GM21381 (cell line): ENCODE data around the gene PIGP.
"Not testable (repeated sequence)": the region's sequence is repeated elsewhere in the genome, so short reads cannot be mapped to it uniquely, and the experiment has no call there.

Experiments used
- ATAC-seq: cut with Tn5 transposase; IDR thresholded peaks from one replicate; pipeline ENCODE4 v1.9.1; 2021; ENCODE audit warnings: mild to moderate bottlenecking, moderate library complexity; ENCODE audit not compliant: unreplicated experiment

PIGP gene

GRCh38 chr21:37045149-37045548 is 27.7 kb downstream of the PIGP start:
- no peak for ATAC-seq

DNA sequence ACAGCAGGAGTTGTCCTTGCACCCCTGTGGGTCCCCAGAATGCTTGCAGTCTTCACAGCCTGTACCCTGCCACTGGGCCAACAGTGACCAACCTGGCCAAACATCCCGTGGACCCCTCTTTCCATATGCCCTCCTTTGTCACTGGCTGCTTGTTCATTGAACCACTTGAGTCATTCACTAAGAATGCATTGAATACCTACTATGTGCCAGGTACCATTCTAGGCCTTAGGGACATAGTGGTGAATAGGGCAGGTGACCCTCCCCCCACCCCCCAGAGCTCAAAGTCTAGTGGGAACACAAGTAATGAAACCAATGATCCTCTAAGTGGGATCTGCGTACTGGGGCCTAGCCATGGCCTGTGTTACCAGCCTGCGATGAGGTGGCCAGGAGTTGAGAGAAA is 28.2 kb downstream of the PIGP start:
- ATAC-seq = no peak

DNA sequence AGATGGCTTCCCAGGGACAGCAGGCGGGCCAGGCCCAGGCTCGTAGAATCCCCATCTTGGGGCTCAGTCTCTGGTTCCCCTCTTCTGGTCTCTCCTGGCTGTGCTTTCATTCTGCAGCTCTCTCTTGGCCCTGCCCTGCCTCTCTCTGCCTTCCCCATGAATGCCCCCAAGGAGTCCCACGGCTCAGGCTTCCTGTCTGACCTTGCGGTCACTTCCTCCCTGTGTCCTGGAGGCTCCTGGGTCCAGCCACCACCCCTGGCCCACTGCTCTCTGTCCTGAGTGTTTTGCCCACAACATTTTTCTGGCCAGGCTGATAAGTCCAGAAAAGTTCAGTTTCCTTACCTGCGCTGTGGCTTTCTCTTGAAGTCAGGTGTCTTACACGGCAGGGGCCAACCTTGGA is 29.1 kb downstream of the PIGP start:
- ATAC-seq = no peak

GRCh38 chr21:37041706-37042271 is 31.1 kb downstream of the PIGP start:
- no peak for ATAC-seq

GRCh38 chr21:37040212-37040611 is 32.7 kb downstream of the PIGP start:
- no peak for ATAC-seq

DNA sequence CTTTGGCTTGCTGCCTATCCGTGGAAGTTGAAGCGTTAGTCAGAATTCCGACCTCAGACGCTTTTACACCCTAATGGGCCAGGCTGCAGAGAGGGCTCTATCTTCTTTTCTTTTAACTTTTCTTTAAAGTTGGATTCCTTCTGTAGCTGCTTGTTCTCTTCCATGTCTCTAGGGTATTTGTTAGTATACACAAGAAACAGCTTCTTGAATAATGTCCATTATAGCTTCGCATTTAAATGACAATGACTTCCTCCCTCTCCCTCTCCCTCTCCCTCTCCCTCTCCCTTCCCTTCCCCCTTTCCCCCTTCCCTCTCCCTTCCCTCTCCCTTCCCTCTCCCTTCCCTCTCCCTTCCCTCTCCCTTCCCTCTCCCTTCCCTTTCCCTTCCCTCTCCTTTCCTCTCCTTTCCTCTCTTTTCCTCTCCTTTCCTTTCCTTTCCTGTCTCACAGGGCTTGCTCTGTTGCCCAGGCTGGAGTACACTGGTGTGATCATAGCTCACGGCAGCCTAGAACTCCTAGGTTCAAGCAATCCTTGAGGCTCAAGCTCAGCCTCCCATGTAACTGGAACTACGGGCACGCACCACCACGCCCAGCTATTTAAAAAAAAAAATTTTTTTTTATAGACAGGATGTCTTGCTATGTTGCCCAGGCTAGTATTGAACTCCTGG is 33.3 kb downstream of the PIGP start:
- no peak for ATAC-seq

DNA sequence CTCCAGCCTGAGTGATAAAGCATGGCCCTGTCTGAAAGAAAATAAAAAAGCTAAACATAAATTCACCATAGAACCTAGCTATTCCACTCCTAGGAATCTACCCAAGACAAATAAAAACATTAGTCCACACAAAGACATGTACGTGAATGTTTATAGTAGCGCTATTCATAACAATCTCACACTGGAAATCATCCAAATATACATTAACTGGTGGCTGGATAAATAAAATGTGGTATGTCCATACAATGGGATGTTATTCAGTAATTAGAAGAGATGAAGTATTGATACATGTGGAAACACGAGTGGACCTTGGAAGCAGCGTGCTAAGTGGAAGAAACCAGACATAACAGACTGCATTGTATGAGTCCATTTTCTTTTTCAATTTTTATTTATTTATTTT is 36.7 kb downstream of the PIGP start:
- ATAC-seq = no peak

DNA sequence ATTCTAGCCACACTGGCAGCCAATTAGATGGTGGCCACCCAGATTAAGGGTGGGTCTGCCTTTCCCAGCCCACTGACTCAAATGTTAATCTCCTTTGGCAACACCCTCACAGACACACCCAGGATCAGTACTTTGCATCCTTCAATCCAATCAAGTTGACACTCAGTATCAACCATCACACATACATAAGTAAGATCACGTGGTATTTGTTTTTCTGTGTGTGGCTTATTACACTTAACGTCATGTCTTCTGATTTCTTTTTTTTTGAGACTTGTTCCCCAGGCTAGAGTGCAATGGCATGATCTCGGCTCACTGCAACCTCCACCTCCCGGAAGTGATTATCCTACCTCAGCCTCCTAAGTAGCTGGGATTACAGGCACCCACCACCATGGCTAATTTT is 38.5 kb downstream of the PIGP start:
- not testable (repeated sequence) for ATAC-seq

GRCh38 chr21:37032877-37033471 is 39.9 kb downstream of the PIGP start:
- ATAC-seq = no peak

GRCh38 chr21:37032293-37032692 is 40.6 kb downstream of the PIGP start:
- ATAC-seq = no peak

- no peak for ATAC-seq
These were observed 42.0 kb downstream of the PIGP start for GRCh38 chr21:37030864-37031263.

DNA sequence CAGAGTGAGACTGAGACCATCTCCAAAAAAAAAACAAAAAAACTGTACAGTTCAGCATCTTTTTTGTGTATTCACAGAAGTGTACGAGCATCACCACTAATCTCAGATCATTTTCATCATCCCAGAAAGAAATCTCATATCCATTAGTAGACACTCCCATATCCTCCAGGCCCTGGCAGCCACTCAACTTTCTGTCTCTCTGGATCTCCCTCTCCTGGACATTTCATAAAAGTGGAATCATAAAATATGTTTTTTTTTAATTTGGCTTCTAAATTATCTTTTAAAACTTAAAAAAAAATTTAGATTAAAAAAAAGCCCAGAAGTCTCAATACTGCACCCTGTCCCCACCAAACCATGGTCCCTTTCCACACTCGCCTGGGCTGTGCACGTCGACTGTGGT is 44.3 kb downstream of the PIGP start:
- ATAC-seq = no peak

- ATAC-seq = no peak
These were observed 46.4 kb downstream of the PIGP start for GRCh38 chr21:37026499-37026898.

DNA sequence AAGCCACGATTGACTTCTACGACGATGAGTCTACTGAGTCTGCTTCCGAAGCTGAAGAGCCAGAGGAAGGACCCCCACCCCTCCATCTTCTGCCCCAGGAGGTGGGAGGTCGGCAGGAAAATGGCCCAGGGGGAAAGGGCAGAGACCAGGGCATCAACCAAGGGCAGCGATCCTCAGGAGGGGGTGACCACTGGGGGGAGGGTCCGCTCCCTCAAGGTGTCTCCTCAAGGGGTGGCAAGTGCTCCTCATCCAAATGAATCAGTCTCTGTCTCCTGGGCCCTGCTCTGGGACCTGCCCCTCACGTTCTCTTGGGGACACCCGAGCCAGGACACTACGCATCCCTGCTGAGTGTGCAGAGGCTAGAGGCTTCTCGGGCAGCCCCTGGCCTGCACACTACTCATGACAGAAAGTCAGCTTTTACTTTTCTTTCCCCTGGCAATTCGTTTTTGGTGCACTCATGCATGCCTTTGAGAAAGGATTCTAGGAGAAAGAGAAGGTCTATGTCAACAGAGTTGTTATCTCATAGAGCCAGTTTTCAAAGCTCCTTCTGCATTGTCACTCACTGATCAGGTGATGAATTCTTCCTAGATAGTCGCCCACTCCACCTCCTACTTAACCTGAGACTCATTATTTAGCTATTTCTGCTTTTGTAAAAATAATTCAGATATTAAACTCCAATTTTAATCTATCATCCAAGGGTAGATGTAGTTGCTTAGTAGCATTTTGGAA is 54.8 kb downstream of the PIGP start:
- no peak for ATAC-seq
